Fibroblast of peridontal ligament (primary cell): ENCODE results near the gene INPP5A.
"Not testable (repeated sequence)": the region's sequence is repeated elsewhere in the genome, so short reads cannot be mapped to it uniquely, and the experiment has no call there.

Experiments
- DNase-seq: peaks from one replicate; pipeline ENCODE4 v3.0.0-alpha.2; 2010; ENCODE audit errors: extremely low read depth

Gene INPP5A

DNA sequence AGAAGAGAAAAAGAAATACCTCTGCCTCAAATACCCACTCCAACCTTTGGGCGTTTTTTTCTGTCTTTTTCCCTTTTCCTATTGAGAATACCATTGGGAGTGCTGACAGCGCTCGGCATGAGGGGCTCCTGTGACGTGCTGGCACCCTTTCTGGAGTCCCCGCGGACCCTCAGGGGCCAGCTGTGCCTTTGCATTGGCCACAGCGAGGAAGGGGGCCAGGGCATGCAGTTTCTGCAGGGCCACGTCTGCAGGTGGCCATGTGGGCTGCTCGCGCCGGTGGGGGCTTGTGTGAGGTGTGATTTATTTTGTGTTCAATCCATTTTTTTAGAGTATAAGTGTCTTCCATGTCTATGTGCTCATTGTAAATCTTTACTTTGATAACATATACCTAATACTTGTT is 57.4 kb downstream of the INPP5A start:
- DNase-seq = no peak

DNA sequence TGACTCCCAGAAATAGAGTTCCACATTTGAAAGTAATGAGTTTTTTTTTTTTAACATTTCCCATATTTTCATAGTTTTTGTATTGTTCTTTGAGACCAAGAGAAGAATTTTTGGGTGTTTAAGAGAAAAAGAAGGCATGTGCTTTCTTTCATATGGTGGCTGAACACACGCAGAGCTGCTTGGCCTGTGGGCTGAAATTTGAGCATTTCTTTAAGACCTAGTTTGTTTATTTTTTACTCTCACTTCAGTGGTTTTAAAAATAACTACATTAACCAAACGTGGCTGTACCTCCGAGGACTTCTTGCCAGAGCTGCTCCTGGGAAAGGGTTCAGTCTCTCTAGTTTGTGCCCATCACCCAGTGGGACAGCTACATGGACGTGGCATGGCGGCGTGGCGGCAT is 58.3 kb downstream of the INPP5A start:
- DNase-seq = peak; percentile 48

DNA sequence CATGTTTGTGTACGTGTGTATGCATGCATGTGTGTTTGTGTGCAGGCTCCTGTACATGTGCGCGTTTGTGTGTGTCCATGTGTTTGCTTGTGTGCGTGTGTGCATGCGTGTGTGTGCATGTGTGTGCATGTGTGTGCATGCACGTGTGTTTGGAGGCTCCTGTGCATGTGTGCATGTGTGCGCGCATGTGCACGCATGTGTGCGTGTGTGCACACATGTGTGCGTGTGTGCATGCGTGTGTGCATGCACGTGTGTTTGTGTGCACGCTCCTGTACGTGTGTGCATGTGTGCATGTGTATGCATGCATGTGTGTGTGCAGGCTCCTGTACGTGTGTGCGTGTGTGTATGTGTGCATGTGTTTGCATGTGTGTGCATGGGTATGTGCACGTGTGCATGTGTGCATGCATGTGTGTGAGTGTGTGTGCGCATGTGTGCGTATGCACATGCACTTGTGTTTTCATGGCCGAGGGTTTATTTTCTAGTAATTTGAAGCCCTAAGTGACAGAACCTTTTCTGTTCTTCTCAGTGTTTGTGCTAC is 59.2 kb downstream of the INPP5A start:
- no peak for DNase-seq

DNA sequence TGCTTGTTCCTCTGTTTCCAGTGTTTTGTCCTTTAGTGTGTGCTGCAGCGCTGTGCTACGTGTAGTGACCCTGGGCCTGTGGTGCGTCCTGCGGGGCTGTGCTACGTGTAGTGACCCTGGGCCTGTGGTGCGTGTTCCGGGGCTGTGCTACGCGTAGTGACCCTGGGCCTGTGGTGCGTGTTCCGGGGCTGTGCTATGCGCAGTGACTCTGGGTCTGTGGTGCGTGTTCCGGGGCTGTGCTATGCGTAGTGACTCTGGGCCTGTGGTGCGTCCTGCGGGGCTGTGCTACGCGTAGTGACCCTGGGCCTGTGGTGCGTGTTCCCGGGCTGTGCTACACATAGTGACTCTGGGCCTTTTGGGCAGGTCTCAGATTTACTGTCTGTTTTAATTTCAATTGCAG is 60.1 kb downstream of the INPP5A start:
- DNase-seq = no peak

DNA sequence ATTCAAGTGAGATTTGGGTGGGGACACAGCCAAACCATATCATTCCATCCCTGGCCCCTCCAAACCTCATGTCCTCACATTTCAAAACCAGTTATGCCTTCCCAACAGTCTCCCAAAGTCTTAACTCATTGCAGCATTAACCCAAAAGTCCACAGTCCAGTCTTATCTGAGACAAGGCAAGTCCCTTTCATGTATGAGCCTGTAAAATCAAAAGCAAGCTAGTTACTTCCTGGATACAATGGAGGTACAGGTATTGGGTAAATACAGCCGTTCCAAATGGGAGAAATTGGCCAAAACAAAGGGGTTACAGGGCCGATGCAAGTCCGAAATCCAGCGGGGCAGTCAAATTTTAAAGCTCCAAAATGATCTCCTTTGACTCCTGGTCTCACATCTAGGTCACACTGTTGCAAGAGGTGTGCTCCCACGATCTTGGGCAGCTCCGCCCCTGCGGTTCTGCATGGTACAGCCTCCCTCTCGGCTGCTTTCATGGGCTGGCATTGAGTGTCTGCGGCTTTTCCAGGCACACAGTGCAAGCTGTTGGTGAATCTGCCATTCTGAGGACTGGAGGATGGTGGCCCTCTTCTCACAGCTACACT is 61.5 kb downstream of the INPP5A start:
- DNase-seq = not testable (repeated sequence)

DNA sequence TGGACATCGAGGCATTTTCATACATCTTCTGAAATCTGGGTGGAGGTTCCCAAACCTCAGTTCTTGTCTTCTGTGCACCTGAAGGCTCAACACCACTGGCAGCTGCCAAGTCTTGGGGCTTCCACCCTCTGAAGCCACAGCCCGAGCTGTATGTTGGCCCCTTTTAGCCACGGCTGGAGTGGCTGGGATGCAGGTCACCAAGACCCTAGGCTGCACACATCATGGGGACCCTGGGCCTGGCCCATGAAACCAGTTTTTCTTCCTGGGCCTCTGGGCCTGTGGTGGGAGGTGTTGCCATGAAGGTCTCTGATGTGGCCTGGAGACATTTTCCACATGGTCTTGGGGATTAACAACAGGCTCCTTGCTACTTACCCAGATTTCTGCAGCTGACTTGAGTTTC is 62.1 kb downstream of the INPP5A start:
- DNase-seq = no peak

DNA sequence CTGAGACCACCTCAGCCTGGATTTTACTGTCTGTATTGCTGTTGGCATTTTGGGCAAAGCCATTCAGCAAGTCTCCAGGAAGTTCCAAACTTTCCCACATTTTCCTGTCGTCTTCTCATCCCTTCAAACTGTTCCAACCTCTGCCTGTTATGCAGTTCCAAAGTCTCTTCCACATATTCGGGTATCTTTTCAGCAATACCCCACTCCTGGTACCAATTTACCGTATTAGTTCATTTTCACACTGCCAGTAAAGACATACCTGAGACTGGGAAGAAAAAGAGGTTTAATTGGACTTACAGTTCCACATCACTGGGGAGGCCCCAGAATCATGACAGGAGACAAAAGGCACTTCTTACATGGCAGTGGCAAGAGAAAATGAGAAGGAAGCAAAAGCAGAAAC is 62.8 kb downstream of the INPP5A start:
- no peak for DNase-seq

DNA sequence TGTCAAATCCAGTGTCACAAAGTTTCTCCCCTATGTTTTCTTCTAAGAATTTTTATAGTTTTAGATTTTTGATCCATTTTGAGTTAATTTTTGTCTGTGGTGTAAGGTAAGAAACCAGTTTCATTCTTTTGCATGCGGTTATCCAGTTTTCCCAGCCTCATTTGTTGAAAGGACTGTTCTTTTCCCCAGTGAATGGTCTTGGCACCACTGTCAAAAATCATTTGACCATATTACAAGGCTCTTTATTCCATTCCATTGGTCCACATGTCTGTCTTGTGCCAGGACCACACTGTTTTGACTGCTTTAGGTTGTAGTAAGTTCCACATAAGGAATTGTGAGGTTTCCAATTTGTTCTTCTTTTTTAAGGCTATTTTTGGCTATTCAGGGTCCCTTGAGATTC is 64.0 kb downstream of the INPP5A start:
- DNase-seq = peak; percentile 15

DNA sequence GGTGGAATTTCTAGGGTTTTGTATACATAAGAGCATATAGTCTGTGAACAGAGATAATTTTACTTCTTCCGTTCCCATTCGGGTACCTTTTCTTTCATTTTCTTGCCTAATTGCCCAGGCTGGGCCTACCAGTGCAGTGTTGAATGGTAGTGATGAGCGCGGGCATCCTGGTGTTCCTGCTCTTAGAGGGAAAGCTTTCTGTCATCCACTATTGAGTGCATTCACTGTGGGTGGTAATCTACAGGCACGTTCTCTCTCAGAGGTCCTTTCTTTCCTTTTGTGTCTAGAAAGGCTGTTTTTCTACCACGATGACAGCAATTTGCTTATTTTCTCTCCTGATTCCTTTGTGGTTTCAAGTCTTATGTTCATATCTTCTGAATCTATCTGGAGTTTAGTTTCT is 65.0 kb downstream of the INPP5A start:
- DNase-seq = no peak

DNA sequence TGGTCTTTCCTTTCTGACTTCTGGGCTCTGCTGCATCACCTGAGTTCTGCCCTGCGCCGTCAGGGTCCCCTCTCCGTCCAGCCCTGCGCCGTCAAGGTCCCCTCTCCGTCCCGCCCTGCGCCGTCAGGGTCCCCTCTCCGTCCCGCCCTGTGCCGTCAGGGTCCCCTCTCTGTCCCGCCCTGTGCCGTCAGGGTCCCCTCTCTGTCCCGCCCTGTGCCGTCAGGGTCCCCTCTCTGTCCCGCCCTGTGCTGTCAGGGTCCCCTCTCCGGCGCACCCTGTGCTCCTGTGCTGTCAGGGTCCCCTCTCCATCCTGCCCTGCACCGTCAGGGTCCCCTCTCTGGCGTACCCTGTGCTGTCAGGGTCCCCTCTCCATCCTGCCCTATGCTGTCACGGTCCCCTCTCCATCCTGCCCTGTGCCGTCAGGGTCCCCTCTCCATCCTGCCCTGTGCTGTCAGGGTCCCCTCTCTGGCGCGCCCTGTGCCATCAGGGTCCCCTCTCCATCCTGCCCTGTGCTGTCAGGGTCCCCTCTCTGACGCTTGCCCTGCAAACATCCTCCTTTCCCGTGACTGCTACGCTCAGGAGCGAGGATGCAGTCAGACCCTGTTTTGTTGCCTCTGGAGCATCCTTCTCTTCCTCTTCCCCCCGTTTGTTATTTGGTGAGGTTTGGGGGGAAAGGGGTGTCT is 66.4 kb downstream of the INPP5A start:
- DNase-seq = no peak

DNA sequence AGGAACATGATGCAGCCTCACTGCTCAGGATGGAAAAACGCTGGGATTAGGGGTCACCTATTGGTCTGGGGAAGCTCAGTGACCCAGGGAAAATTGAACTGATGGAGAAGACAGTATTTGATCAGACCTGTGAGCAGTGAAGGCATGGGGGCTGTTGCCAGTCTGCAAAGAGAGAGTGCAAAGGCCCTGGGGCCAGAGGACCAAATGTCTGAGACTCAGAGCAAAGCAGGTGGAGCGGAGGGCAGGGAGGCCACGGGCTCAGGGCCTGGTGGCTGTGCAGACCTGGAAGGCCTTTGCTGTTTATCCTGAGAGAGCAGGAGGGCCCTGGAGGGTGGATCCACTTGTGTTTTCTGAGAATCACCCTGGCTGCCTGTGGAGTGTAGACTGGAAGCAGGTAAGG is 67.1 kb downstream of the INPP5A start:
- DNase-seq = no peak

DNA sequence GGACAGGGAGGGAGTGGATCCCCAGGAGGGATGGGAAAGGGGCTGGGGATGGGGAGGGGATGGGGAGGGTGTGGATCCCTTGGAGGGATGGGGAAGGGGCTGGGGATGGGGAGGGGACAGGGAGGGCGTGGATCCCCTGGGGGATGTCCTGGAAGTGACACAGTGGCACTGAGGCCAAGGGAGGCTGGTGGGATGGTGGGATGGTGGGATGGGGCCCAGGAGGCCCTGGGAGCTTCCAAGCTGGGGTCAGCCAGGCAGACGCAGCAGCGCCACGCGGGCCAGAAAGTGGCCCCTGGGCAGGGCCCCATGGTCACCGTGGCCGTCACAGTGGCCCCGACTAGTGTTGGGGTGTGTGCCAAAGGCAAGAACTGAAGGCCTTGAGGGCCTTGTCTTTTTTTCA is 67.8 kb downstream of the INPP5A start:
- DNase-seq = no peak

DNA sequence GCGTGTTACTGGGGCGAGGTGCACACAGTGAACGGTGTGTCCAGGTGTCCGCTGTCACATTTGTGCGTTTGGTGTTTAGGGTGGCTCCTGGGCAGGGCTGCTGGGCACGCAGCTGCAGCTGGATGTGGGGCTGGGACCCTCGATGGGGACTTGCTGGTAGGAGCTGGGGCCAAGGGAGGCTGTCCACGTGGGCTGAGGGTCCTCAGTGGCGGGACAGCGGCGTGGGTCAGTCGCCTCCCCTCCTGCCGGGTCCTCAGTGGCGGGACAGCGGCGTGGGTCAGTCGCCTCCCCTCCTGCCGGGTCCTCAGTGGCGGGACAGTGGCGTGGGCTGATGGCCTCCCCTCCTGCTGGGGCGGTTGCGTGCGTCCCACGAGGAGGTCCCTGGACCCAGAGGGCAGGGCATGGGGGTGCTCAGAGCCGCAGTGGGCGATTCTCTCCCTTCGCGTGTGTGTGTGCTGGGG is 68.5 kb downstream of the INPP5A start:
- DNase-seq = no peak

DNA sequence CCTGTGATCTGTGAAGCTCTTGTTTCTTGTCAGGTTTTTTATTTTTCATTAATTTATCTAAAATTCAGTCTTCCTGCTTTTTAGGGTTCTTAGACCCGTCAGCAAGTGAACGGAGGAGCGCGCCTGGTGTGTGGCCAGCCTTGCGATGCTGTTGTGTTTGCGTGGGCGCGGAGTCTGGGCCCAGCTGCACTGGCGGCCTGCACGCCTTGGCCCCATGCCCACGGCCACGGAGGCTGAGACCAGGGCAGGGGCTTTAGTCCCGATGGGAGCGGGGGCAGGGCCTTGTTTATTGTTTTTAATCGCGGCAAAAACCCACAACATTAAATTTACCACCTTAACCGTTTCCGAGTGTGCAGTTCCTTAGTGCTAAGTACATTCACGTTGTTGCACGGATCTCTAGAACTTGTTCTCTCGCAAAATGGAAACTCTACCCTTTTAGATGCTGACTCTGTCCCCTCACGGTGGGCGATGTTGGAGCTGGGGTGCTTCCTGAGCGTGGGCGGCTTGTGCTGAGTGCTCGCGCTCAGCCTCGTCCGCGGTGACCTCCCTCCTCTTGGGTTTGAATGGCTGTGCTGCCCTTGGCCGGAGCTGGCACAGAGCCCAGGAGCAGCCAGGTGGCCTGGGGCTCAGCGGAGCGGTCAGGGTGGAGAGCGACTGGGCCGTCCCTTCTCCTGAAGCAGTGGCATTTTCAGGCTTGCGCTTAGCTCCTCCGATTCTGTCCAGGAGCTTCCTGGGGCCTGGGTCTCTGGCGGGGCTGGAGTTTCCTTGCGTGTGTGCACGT is 69.1 kb downstream of the INPP5A start:
- DNase-seq = no peak

DNA sequence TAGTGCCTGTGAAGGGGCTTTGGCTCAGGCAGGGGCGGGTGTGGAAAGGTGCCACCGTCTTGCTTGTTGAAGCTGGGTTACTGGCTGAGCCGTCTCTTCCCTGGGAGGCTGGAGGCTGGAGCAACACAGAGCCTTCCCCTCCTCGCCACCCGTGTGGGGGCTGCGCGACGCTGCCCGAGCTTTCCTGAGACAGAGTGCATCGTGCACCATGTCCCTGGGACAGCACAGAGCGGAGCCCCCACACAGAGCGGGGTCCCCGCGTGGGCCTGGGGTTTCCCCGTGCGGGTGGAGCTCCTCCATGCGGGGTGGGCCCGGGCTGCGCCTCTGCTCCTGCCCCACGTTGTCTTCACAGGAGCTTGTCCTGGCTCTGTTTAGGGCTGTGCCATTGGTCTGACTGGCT is 69.9 kb downstream of the INPP5A start:
- DNase-seq = no peak

DNA sequence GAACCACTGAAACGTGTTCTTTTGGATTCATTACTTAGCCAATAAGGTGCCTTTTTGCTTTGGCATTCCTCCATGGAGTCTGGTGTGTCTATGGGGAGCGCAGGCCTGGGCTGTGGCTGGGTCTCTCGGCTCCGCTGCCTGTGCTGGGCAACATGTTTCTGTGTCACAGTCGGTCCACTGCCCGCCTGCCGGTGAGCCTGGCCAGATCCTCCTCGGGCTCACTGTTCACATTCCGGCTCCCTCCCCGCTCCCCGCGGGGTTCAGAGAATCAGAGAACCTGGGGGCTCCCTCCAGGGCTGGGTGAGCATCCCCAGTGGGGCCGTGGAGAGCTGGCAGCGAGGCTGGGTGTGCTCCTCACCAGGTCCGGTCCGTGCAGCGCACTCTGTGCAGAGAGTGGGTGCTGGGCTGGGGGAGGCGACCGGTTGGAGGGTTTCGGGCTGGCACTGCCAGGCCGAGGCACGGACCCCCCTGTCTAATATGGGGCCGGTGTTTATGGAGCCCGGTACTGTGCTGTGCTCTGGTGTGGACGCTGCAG is 70.4 kb downstream of the INPP5A start:
- DNase-seq = no peak

DNA sequence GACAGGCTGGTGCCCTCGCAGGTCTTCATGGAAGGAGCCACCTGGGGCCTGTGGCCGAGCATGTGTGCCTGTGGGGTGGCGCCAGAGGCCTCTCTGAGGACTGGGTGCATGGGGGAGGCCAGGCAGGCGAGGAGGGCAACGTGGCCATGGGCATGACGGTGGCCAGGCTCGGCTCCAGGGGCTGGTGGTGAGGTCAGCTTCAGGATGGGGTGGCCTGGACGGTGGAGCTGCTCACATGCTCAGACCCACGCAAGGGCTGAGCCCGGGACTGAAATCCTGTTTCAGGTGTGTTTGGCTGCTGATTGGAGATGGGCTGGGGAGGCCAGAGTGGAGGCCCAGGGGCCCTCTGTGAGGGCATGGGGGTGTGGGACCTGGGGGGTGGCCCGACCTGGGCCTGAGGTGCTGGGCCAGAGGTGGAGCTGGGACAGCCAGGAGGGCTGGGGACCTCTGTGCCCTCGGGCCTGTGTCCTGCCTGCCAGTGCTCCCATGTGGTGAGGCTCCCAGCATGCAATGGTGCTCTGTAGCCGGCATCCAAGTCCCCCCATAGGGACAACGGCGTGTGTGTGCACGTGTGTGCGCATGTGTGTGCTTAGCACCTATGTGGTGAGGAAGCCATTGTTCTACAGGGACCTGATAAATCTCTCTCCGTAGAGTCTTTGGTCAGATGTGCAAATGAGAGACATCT is 71.1 kb downstream of the INPP5A start:
- no peak for DNase-seq

DNA sequence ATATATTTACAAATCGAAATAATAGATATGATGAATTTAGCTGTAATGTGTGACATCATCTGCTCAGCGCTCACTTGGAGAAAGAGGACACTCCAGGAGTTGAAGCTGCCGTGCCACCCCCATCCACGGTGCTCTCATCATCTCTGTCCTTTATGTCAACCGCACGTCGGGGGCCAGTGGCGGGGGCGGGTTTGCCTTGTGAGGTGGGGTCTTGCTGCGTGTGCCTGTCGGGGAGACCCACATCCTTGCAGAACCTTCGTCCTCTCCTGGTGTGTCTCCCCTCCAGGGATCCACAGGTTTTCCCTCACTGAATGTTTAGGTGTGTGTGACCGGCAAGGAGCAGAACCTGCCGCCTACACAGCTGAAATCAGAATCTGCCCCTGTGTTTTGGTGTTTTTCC is 71.6 kb downstream of the INPP5A start:
- no peak for DNase-seq

DNA sequence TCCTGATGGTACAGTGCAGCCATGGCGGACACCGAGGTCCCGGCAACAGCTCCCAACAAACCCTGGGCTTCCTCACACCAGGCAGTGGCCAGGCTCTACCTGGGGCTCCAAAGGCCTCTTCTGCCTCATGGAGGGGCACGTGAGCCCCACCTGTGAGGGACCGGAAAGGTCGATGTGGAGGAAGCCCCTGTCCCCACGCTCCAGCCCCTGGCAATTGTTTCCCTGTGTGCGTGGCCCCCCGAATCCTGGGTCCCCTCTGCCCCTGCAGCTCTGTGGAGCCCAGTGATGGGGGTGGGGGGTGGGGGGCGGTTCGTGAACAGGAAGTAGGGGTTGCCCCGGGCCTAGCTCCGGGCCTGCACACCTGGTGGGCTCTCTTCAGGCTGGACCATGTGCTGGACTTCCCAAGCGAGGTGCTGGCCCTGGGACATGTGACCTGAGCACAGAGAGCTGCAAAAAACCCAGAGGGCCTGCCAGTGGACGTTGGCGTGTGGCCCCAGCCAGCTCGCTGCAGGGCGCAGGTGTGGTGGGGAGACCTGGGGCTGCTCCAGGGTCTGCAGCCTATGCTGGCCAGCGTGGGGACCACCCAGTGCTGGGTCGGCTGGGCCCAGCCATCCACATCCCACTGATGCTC is 72.6 kb downstream of the INPP5A start:
- DNase-seq = no peak

DNA sequence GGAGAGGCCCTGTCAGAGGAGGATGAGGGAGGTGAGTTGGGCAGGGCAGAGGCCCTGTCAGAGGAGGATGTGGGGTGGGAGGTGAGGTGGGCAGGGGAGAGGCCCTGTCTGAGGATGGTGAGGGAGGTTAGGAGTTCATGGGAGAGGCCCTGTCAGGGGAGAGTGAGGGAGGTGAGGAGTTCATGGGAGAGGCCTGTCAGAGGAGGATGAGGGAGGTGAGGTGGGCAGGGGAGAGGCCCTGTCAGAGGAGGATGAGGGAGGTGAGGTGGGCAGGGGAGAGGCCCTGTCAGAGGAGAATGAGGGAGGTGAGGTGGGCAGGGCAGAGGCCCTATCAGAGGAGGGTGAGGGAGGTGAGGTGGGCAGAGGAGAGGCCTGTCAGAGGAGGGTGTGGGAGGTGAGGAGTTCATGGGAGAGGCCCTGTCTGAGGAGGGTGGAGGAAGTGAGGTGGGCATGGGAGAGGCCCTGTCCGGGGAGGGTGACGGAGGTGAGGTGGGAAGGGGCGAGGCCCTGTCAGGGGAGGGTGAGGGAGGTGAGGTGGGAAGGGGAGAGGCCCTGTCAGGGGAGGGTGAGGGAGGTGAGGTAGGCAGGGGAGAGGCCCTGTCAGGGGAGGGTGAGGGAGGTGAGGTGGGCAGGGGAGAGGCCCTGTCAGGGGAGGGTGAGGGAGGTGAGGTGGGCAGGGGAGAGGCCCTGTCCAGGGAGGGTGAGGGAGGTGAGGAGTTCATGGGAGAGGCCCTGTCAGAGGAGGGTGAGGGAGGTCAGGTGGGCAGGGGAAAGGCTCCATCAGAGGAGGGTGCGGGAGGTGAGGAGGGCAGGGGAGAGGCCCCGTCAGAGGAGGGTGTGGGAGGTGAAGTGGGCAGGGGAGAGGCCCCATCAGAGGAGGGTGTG is 73.7 kb downstream of the INPP5A start:
- DNase-seq = no peak
